GM21723 (cell line): ENCODE data around the gene CYP27A1.
"Not testable (repeated sequence)": the region's sequence is repeated elsewhere in the genome, so short reads cannot be mapped to it uniquely, and the experiment has no call there.

Experiments
- ATAC-seq: cut with Tn5 transposase; IDR thresholded peaks from one replicate; pipeline ENCODE4 v1.9.1; 2021; ENCODE audit warnings: mild to moderate bottlenecking, moderate library complexity; ENCODE audit not compliant: unreplicated experiment

The CYP27A1 gene

GRCh38 chr2:218830526-218831306 is 48.8 kb downstream of the CYP27A1 start:
- no peak for ATAC-seq

- no peak for ATAC-seq
Measured at GRCh38 chr2:218831378-218831990, 49.5 kb downstream of the CYP27A1 start, which contains the start of gene PRKAG3. TSS of gene PRKAG3 (minus strand) at chr2:218831803.

GRCh38 chr2:218832081-218832480 is 50.1 kb downstream of the CYP27A1 start:
- no peak for ATAC-seq

- no peak for ATAC-seq
Measured at GRCh38 chr2:218832520-218832919, 50.6 kb downstream of the CYP27A1 start.

GRCh38 chr2:218833023-218833609 is 51.2 kb downstream of the CYP27A1 start:
- no peak for ATAC-seq

GRCh38 chr2:218834685-218835084 is 52.7 kb downstream of the CYP27A1 start:
- no peak for ATAC-seq

GRCh38 chr2:218837495-218837894 is 55.5 kb downstream of the CYP27A1 start:
- ATAC-seq: no peak

GRCh38 chr2:218839430-218839829 is 57.5 kb downstream of the CYP27A1 start:
- no peak for ATAC-seq

GRCh38 chr2:218839888-218840287 is 57.9 kb downstream of the CYP27A1 start:
- ATAC-seq: no peak

GRCh38 chr2:218844334-218844733 is 62.4 kb downstream of the CYP27A1 start:
- not testable (repeated sequence) for ATAC-seq

- ATAC-seq: not testable (repeated sequence)
Measured at GRCh38 chr2:218846963-218847362, 65.0 kb downstream of the CYP27A1 start.

GRCh38 chr2:218849721-218850120 is 67.8 kb downstream of the CYP27A1 start:
- ATAC-seq: no peak

GRCh38 chr2:218850796-218851195 is 68.8 kb downstream of the CYP27A1 start:
- ATAC-seq: no peak

GRCh38 chr2:218851286-218851685 is 69.3 kb downstream of the CYP27A1 start:
- no peak for ATAC-seq

GRCh38 chr2:218852911-218853667 is 71.1 kb downstream of the CYP27A1 start:
- no peak for ATAC-seq

GRCh38 chr2:218853766-218854165 is 71.8 kb downstream of the CYP27A1 start:
- ATAC-seq: no peak

GRCh38 chr2:218854860-218855259 is 72.9 kb downstream of the CYP27A1 start:
- ATAC-seq: no peak

GRCh38 chr2:218855305-218856166 is 73.6 kb downstream of the CYP27A1 start:
- ATAC-seq: no peak

GRCh38 chr2:218856167-218856895 is 74.4 kb downstream of the CYP27A1 start:
- ATAC-seq: no peak

- ATAC-seq: no peak
Measured at GRCh38 chr2:218856896-218857243, 74.9 kb downstream of the CYP27A1 start.
